H1 (cell line): ENCODE data around the gene CDH2. TPM values are rescaled to one million over a fixed set of nuclear protein-coding genes. Genes with fewer than 3 reads are reported as not detected.

Experiments
- MAFK ChIP-seq: IDR thresholded peaks from 2 replicates; pipeline ENCODE4 v1.6.1; 2012; ENCODE audit warnings: low read depth, mild to moderate bottlenecking, improper control_type of control experiment, low read length
- POLR2A ChIP-seq, 2 experiments: IDR thresholded peaks; 1 replicate in 1 of 2; 2 replicates in 1 of 2; pipeline ENCODE4 v1.6.1; 2011; ENCODE audit warnings: low read depth in 2 of 2, low read length in 2 of 2, mild to moderate bottlenecking in 2 of 2; ENCODE audit errors: control extremely low read depth in 1 of 2
- RAD21 ChIP-seq, 2 experiments: IDR thresholded peaks in 1 of 2; conservative IDR thresholded peaks in 1 of 2; 2 replicates each; pipeline ENCODE4 v1.6.1; 2011; ENCODE audit warnings: low read depth in 2 of 2, low read length in 2 of 2, improper control_type of control experiment in 1 of 2, inconsistent platforms in 1 of 2, mild to moderate bottlenecking in 1 of 2, moderate library complexity in 1 of 2
- RFX5 ChIP-seq: IDR thresholded peaks from 2 replicates; pipeline ENCODE4 v1.6.1; 2011; ENCODE audit warnings: low read depth, low read length, improper control_type of control experiment, borderline replicate concordance
- TCF12 ChIP-seq: IDR thresholded peaks from 2 replicates; pipeline ENCODE4 v1.6.1; 2011; ENCODE audit warnings: low read depth, mild to moderate bottlenecking, low read length
- polyA plus RNA-seq, 7 experiments: library from polyadenylated mRNA; depleted of rRNA in 3 of 7; stranded (reverse) in 5 of 7; unstranded in 2 of 7; fragments of >200 nt in 5 of 7; fragments of 200-250 nt in 2 of 7; gene quantifications; 1 replicate in 5 of 7; 2 replicates in 1 of 7; 4 replicates in 1 of 7; pipeline versions ENCODE4 v1.2.1 to v1.2.3, GENCODE V29; 2011 to 2013; ENCODE audit warnings: missing spikeins in 2 of 7, mixed read lengths in 2 of 7
- total RNA-seq: library from RNA; stranded (reverse); fragmentation: NEBNext Ultra II Directional; extraction: Animal tissue kit (Norgen Biotek cat#: 25700); gene quantifications from 2 replicates; pipeline ENCODE4 v1.2.1, GENCODE V29; 2021

Gene CDH2
- total and polyA plus RNA-seq, 2 of the 8 experiments (the other 6 are each of a cell fraction or from before 2014, with no cell fraction given) = 15.0 to 56.5 TPM

DNA sequence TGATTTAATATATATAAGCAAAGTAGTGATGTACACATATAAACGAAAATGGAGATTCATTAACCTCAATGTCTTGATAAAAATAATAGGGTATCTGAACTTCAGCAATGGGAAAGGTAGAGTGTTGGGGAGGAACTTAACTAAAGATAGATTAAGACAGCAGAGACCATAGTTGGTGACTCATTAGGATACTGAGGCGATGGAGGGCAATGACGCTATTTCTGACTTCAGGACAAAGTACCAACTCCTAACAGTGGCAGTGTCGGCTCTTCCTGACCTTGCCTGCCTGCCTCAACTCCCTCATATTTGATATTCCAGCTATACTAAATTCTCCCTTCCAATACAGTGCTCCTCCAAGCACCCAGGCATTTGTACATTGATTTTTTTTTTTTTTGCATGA lies 98.6 kb downstream of the CDH2 start (continued):
- no peak for TF ChIP-seq MAFK
- TF ChIP-seq POLR2A (IDR thresholded peaks at IDR 0.05; ENCODE audit: control extremely low read depth in 1 of 2, low read depth in 2 of 2, low read length in 2 of 2) = no peak
- no peak for TF ChIP-seq RAD21 (IDR thresholded peaks at IDR 0.05 in 1 of 2, conservative IDR thresholded peaks at IDR 0.05 in 1 of 2; ENCODE audit: low read depth in 2 of 2, low read length in 2 of 2)
- TF ChIP-seq TCF12 = no peak
- no peak for TF ChIP-seq RFX5
- TF ChIP-seq, all 59 proteins: peak for 0
